Frontal cortex (tissue), 4 donors: Measurements from ENCODE around the gene RAPH1. TPM values are rescaled to one million over a fixed set of nuclear protein-coding genes. Genes with fewer than 3 reads are reported as not detected.
"Not testable (repeated sequence)": the region's sequence is repeated elsewhere in the genome, so short reads cannot be mapped to it uniquely, and the experiment has no call there.

Experiments used
- DNase-seq, 2 donors: peaks; one replicate each; pipeline ENCODE4 v3.0.0; 2012; ENCODE audit warnings: low spot score in 2 of 2
- FAIRE-seq: peaks from 2 replicates; lab custom pipeline; 2012; peaks lifted over from hg19 to GRCh38; lab: Jason Lieb, UNC
- total RNA-seq: library from RNA; depleted of rRNA; stranded (reverse); fragments of >200 nt; gene quantifications from one replicate; pipeline ENCODE4 v1.2.3, GENCODE V29; 2014
- donor health status: control.
- donor health status: control.
- donor health status: control.

RAPH1 gene
- total RNA-seq, 1 donor from 2014 or later, result 35.9 TPM

GRCh38 chr2:203550266-203550665 is 15.2 kb upstream of the RAPH1 start:
- no peak for FAIRE-seq

GRCh38 chr2:203549406-203549805 is 14.3 kb upstream of the RAPH1 start:
- FAIRE-seq, result no peak
- no peak for DNase-seq

More at GRCh38 chr2:203550266-203550665, 15.2 kb upstream of the RAPH1 start:
- no peak for DNase-seq

GRCh38 chr2:203548887-203549286 is 13.8 kb upstream of the RAPH1 start:
- DNase-seq (no peak), FAIRE-seq (no peak)

- no peak for DNase-seq
- no peak for FAIRE-seq
These were observed 12.3 kb upstream of the RAPH1 start for GRCh38 chr2:203547356-203547755.

GRCh38 chr2:203544402-203544801 is 9.3 kb upstream of the RAPH1 start:
- FAIRE-seq (no peak), DNase-seq (no peak)

GRCh38 chr2:203543898-203544328 is 8.8 kb upstream of the RAPH1 start:
- FAIRE-seq (no peak), DNase-seq (no peak)

- DNase-seq, FAIRE-seq: not testable (repeated sequence)
These were observed 5.5 kb upstream of the RAPH1 start for GRCh38 chr2:203540598-203540997.

GRCh38 chr2:203538237-203538636 is 3.1 kb upstream of the RAPH1 start:
- not testable (repeated sequence) for FAIRE-seq, DNase-seq

GRCh38 chr2:203536586-203536951 is 1.5 kb upstream of the RAPH1 start:
- FAIRE-seq, DNase-seq: not testable (repeated sequence)

- no peak for DNase-seq
These were observed 884 bp upstream of the RAPH1 start for GRCh38 chr2:203535784-203536585.

GRCh38 chr2:203534621-203535077 is 452 bp downstream of the RAPH1 start:
- FAIRE-seq (no peak), DNase-seq (peak in 1 of 2 donors; percentile 30)

More at GRCh38 chr2:203535784-203536585, 884 bp upstream of the RAPH1 start:
- no peak for FAIRE-seq

- FAIRE-seq (no peak), DNase-seq (no peak)
These were observed 1.2 kb downstream of the RAPH1 start for GRCh38 chr2:203533676-203534591.

- no peak for FAIRE-seq
- peak in 1 of 2 donors; percentile 37 for DNase-seq
These were observed 2.0 kb downstream of the RAPH1 start for GRCh38 chr2:203532957-203533658.

GRCh38 chr2:203527719-203528118 is 7.4 kb downstream of the RAPH1 start:
- no peak for FAIRE-seq
- no peak for DNase-seq

- not testable (repeated sequence) for FAIRE-seq, DNase-seq
These were observed 21.8 kb downstream of the RAPH1 start for GRCh38 chr2:203513268-203513667.

- DNase-seq (no peak), FAIRE-seq (no peak)
These were observed 24.2 kb downstream of the RAPH1 start for GRCh38 chr2:203510941-203511305.

GRCh38 chr2:203510256-203510940 is 24.7 kb downstream of the RAPH1 start:
- FAIRE-seq, result no peak
- no peak for DNase-seq

GRCh38 chr2:203503460-203503859 is 31.6 kb downstream of the RAPH1 start:
- FAIRE-seq, DNase-seq: not testable (repeated sequence)

GRCh38 chr2:203501873-203502272 is 33.2 kb downstream of the RAPH1 start:
- DNase-seq (no peak), FAIRE-seq (no peak)
